Ramos (cell line): ENCODE results near the gene CABLES2.

Experiments
- in situ Hi-C: fragments of 300-500 bp; cut with MboI; formaldehyde crosslinking; loops from one replicate; pipeline ENCODE4 v1.14.3; 2022; ENCODE audit warnings: low sequenced_read_pairs; ENCODE audit not compliant: unreplicated experiment

The CABLES2 gene

GRCh38 chr20:62393335-62393665 lies 13.8 kb downstream of the CABLES2 start:
- in situ Hi-C loops = no loop called here

GRCh38 chr20:62392621-62393334 lies 14.3 kb downstream of the CABLES2 start:
- in situ Hi-C loops = no loop called here

GRCh38 chr20:62392077-62392418 lies 15.0 kb downstream of the CABLES2 start:
- in situ Hi-C loops = no loop called here

- in situ Hi-C loops = no loop called here
Measured at GRCh38 chr20:62391165-62392076, 15.7 kb downstream of the CABLES2 start.

GRCh38 chr20:62390317-62391164 lies 16.5 kb downstream of the CABLES2 start:
- in situ Hi-C loops = no loop called here

GRCh38 chr20:62389601-62390087 lies 17.4 kb downstream of the CABLES2 start:
- in situ Hi-C loops = no loop called here

- in situ Hi-C loops = no loop called here
Measured at GRCh38 chr20:62388839-62389600, 18.1 kb downstream of the CABLES2 start.

GRCh38 chr20:62387933-62388635 lies 19.0 kb downstream of the CABLES2 start:
- in situ Hi-C loops = no loop called here

GRCh38 chr20:62387219-62387913 lies 19.7 kb downstream of the CABLES2 start:
- in situ Hi-C loops = no loop called here

GRCh38 chr20:62386383-62387218 lies 20.5 kb downstream of the CABLES2 start, which contains the start of gene RPS21:
TSS of gene RPS21 (plus strand) at chr20:62387103. CDS start at chr20:62387339, 236 bp downstream.
- in situ Hi-C loops = no loop called here

- in situ Hi-C loops = loop anchor here (5.0 kb wide), 1 partner anchor 75 kb away; no protein-coding TSS in a partner anchor
Measured at GRCh38 chr20:62382306-62383198, 24.5 kb downstream of the CABLES2 start.

GRCh38 chr20:62381842-62382241 lies 25.2 kb downstream of the CABLES2 start:
- in situ Hi-C loops = loop anchor here (5.0 kb wide), 1 partner anchor 75 kb away; no protein-coding TSS in a partner anchor

GRCh38 chr20:62381202-62381797 lies 25.8 kb downstream of the CABLES2 start:
- in situ Hi-C loops = loop anchor here (5.0 kb wide), 1 partner anchor 74 kb away; no protein-coding TSS in a partner anchor

GRCh38 chr20:62378215-62378614 lies 28.9 kb downstream of the CABLES2 start:
- in situ Hi-C loops = no loop called here

- in situ Hi-C loops = no loop called here
Measured at GRCh38 chr20:62377615-62378178, 29.4 kb downstream of the CABLES2 start.

GRCh38 chr20:62377064-62377461 lies 30.0 kb downstream of the CABLES2 start:
- in situ Hi-C loops = no loop called here
